RKO (cell line): ENCODE results near the gene CGGBP1.
"Not testable (repeated sequence)": the region's sequence is repeated elsewhere in the genome, so short reads cannot be mapped to it uniquely, and the experiment has no call there.

Experiments
- DNase-seq: peaks from one replicate; pipeline ENCODE4 v3.0.0-alpha.2; 2016; ENCODE audit warnings: low spot score

CGGBP1 gene

DNA sequence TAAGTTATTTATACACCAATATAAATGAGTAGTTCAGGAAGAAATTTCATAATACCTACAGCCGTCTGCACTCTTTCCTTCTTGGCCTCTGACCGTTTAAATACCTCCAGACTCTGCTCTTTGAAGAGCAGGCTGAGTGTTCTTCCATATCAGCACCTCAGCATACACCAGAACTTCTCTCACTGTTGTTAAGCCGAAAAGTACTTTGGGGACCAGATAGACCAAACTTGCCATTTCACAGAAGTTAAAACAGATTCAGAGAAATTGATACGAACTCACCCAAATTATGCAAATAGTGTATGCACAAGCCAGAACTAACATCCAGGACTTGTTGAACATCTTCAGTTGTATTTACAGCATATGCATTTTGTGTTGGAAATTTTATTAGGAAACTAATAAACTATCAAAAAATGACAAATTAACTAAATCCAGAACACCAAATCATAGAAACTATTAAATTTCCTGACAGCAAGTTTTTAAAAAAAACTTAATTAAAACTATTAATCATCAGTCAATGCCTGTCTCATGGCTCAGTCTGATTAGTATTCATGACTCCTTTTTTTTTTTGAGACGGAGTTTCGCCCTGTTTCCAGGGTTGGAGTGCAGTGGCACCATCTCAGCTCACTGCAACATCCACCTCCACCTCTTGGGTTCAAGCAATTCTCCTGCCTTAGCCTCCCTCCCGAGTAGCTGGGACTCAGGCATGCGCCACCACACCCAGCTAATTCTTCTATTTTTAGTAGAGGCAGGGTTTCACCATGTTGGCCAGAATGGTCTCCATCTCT, 24.1 kb downstream of the CGGBP1 start:
- no peak for DNase-seq

DNA sequence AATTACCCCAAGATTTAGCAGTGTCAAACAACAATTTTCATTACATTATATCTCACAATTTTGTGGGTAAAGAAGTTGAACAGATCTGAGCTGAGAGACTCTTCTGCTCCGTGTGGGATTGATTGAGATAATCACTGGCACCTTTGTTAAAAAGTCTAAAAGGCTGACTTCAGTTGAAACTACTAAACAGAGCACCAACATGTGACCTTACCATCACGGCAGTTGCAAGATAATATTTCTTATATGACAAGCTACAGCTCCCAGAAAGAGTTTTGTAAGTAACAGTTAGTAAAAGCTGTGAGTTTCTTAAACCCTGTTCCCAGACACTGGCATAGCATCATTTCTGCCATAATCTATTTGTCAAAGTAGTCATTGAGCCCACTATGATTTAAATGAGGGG, 25.0 kb downstream of the CGGBP1 start:
- DNase-seq: no peak

DNA sequence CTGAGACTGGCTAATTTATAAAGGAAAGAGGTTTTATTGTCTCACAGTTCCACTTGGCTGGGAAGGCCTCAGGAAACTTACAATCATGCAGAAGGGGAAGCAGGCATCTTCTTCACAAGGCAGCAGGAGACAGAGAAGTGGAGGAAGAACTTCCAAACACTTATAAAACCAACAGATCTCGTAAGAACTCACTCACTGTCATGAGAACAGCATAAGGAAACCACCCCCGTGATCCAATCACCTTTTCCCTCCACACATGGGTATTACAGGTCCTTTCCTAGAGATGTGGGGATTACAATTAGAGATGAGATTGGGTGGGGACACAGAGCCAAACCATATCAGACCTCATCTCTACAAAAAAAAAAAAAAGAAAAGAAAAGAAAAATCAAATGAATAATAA, 25.7 kb downstream of the CGGBP1 start:
- DNase-seq: no peak

DNA sequence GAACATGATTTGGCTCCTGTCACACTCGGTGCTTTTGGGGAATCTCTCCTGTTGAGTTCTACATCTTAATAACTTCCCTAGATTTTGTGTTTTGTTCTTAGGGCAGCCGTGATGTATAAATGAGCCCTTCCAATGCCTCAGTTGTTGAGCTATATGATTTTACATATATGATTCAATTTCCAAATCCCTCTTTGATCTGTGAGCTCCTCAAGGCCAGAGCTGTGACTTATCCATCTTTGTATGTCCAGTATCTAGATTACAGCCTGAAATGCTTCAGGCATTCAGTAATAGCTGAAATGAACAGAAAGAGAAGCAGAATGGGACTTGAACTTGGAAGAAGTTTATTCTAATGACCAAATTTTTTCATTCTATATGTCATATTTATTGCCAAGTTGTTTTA, 26.6 kb downstream of the CGGBP1 start:
- no peak for DNase-seq

- DNase-seq: peak; percentile 64
Measured at GRCh38 chr3:88031642-88032077, 27.1 kb downstream of the CGGBP1 start.

DNA sequence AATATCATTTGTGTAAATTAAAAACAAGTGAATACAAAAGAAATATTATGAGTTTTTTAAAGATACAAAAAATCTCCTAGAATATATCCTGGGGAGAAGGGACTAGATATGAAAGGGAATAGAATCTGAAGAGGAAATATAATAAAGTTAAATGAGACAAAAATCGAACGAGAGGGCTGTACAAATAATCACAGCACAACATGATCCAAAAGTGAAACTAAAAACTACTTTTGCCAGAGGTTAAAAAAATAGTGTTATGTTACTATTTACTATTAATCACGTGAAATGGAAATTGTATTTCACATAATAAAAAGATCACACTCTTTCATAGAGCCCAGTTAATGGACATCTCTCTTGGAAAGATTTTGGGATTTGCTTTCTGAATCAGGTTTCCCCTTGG, 28.6 kb downstream of the CGGBP1 start:
- no peak for DNase-seq

DNA sequence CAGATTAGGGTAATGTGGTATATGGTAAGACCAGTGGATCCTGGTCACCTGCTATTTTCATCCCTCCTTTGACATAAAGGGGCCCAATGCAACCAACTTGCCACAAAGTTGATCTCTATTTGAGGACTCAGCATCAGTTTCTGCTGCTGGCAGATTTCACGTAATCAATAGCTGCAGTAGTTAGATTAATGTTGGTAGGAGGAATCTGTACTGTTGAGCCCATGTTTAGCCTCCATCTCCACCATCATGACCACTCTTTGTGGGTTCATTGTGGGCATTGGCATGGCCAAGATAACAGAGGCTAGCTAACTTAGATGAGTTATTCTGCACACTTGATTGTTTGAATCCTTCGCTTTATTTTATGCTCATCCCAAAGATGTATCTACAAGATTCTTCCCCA, 29.9 kb downstream of the CGGBP1 start:
- DNase-seq: no peak

GRCh38 chr3:88025001-88025552, 33.7 kb downstream of the CGGBP1 start:
- no peak for DNase-seq

GRCh38 chr3:88019024-88019423, 39.8 kb downstream of the CGGBP1 start:
- DNase-seq: no peak

GRCh38 chr3:88015656-88016055, 43.1 kb downstream of the CGGBP1 start:
- not testable (repeated sequence) for DNase-seq

DNA sequence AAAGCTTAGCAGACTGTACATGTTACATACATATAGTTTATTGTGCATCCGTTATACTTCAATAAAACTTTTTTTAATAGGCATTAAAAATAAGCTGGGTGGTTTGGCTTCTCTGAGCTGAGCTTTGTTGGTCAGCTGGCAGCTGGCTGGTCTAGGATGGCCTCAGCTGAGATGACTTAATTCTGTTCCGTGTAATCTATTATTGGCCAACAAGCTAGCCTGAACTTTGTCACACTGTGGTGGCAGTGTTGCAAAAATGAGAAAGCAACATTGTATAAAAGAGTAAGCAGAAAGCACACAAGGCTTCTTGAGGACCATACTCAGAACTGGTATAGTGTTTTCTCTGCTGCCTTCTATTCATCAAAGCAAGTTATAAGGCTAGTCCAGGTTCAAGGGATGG, 45.2 kb downstream of the CGGBP1 start:
- DNase-seq: no peak

DNA sequence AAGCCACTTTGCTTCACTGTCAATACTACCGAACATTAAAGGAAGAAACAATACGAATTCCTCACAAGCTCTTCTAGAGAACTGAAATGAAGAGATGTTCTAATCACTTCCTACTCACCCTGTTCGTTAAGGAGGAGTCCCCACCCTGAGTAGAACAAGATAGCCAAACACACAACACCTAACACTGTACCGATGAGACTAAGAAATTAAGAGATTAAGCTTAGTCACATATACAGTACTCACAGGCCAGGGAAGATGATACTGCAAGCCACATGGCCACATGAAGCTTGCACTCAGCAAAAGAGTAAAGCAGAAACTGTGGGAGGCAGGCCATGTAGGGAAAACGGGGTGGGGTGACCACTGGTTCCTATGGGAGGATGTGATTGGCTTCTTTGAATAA, 48.0 kb downstream of the CGGBP1 start:
- DNase-seq: no peak

DNA sequence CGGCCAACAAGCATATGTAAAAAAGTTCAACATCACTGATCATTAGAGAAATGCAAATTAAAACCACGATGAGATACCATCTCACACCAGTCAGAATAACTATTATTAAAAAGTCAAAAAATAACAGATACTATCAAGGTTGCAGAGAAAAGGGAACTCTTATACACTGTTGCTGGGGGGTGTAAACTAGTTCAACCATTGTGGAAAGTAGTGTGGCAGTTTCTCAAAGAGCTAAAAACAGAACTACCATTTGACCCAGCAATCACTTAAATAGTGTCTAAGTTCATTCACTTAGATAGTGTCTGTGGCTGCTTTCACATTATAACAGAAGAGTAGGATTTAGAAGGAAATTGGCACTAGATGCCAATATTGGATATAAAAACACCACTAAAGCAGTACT, 49.7 kb downstream of the CGGBP1 start:
- no peak for DNase-seq

- DNase-seq: peak; percentile 77
Measured at GRCh38 chr3:88005066-88005465, 53.7 kb downstream of the CGGBP1 start.

GRCh38 chr3:88003115-88003755, 55.6 kb downstream of the CGGBP1 start:
- DNase-seq: peak; percentile 69

GRCh38 chr3:88002448-88002847, 56.4 kb downstream of the CGGBP1 start:
- no peak for DNase-seq
